Fibroblast of skin of left quadriceps (primary cell): ENCODE results near the gene PSMA7.
"Not testable (repeated sequence)": the region's sequence is repeated elsewhere in the genome, so short reads cannot be mapped to it uniquely, and the experiment has no call there.

ENCODE experiments used
- DNase-seq, 2 experiments: peaks; one replicate each; pipeline ENCODE4 v3.0.0-alpha.2; 2013; ENCODE audit warnings: low read depth in 2 of 2

Gene PSMA7

DNA sequence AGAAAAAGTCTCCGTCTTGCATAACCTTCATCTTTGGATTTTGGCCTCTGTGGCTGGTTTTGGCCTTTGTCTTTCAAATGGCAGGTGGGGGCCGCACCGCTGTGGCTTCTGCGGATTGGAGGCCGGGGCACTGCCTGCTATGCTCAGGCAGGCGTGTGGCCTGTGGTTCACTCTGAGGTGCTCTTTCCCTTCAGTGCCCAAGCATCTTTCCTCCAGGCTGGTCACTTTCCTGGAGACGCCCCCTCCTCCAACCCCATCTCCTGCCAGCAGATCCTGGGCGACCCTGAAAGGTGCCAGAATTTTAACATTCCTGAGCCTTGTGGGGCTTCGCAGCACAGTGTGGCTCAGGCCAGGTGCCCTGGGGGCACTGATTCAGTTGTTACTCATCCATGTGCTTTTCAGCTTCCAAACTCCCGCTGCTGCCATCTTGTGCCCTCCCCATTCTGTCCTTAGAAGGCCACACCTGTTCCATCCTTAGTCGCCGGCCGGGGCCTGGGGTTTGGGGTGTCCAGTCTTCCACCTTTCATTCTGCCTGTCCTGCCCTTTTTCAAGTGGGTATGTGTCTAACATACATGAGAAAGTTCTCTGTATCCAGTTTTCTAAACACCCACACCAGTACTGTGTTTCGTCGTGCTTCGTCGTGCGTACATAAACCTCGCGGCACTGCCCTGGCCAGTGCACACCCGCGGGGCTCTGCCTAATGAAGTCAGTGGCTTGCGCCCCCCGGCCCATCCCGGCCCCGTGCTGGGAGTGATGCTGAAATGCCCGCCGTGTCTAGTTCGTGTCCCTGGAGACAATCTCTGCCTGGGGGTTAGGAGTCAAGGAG lies 12.4 kb upstream of the PSMA7 start:
- DNase-seq: no peak

DNA sequence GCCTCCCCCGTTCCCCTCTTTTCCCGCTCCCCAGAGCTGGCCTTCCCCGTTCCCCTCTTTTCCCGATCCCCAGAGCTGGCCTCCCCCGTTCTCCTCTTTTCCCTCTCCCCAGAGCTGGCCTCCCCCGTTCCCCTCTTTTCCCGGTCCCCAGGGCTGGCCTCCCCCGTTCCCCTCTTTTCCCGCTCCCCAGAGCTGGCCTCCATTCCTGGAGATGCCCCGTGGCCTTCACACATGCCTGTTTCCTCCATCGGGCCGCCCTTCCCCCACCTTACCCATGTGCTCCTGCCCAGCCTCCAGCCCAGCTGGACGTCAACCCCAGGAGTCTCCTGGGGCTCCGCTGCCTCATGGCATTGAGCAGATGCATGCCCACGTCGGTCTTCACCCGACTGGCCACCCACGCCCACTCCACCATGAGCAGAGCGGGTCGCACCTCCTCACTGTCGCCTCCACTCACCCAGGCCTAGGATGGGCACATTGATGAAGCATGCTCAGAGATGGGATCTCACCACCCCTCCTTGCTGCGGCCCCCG lies 8.7 kb upstream of the PSMA7 start:
- DNase-seq: no peak

GRCh38 chr20:62151225-62151624 lies 8.0 kb upstream of the PSMA7 start:
- DNase-seq: no peak

- no peak for DNase-seq
These were observed 7.0 kb upstream of the PSMA7 start for GRCh38 chr20:62150310-62150575.

GRCh38 chr20:62149532-62150309 lies 6.5 kb upstream of the PSMA7 start:
- no peak for DNase-seq

- no peak for DNase-seq
These were observed 5.7 kb upstream of the PSMA7 start for GRCh38 chr20:62148908-62149314.

DNA sequence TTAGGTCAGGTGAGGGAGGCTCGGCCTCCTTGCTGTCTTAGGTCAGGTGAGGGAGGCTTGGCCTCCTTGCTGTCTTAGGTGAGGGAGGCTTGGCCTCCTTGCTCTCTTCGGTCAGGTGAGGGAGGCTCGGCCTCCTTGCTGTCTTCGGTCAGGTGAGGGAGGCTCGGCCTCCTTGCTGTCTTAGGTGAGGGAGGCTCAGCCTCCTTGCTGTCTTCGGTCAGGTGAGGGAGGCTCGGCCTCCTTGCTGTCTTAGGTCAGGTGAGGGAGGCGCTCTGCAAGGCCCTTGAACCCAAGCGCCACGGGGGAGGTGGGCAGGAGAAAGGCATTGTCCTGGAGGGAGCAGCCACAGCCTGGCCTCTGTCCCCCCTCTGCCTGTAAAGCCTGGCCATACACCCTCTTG lies 5.2 kb upstream of the PSMA7 start:
- DNase-seq: not testable (repeated sequence)

DNA sequence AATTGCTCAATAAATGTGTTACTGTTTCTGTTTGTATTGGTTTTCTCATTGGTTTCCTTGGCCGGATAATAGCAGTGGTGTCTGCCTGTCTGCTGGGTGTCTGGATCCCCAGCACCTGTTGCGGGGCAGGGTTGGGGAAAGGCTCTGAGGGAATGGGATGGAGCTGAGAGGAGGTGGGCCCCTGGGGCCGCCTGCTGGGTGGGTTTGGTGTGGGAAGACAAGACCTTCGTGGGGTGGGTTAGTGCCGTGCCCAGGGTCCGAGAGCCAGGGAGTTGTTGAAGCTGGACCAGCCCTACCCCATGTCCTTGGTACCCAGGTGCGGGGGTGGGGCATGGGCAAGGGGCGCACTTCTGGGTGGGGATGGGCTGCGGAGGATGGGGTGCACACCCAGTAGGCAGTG lies 4.3 kb upstream of the PSMA7 start:
- DNase-seq: no peak

DNA sequence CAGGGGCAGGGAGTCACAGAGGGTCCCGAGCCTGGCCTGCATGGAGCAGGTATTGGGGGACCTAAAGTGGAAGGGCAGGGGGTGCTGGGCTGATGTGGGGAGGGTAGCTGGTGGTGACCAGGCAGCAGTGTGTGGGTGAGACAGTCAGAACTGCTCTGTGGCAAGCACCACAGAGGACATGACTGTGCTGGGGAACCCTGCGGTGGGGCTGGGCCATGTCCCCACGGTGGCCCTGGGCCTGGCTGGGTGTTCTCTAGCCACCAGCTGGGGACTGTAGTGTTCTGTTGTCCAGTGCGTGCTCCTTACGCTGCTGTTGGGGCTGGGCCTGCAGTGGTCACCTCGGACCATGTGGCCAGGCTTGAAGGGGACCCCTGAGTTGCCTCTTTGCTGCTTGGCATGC lies 3.9 kb upstream of the PSMA7 start:
- DNase-seq: no peak

DNA sequence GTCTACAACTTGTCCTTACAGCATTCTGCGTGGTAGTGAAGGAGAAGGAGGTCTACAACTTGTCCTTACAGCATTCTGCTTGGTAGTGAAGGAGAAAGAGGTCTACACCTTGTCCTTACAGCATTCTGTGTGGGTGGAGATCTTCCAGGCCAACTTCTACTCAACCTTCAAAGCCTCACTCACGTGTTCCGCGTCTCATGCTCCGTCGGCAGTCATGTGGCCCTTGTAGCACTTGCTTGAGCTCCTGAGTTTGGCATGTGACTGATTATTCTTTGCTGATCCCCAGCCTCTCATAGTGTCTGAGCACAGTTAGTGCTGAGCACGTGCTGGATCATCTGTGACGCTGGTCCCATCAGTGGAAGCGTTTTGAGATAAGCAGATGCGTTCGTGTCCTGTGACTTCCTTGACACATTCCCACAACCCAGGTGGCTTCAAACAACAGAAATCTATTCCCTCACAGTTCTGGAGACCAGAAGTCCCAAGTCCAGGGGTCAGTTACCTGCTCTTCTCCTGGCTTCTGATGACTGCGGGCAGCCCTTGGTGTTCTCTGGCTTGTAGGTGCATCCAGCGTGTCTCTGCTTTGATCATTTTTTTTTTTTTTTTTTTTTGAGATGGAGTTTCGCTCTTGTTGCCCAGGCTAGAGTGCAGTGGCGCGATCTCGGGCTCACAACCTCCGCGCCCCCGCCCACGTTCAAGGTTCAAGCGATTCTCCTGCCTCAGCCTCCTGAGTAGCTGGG lies 3.0 kb upstream of the PSMA7 start:
- DNase-seq: no peak

DNA sequence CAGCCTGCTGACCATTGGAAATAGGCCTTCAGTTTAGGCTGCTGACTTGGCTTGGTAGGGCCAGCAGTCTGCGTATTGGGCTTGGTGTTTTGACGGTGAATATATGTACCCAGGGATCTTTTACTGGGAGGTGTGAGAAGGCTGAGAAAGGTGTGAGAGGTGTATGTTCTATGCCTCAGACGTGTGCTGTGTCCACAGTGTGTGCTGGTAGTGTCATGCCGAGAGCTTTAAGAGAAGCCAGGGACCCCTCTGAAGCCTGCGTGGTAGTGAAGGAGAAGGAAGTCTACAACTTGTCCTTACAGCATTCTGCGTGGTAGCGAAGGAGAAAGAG lies 2.5 kb upstream of the PSMA7 start:
- no peak for DNase-seq

DNA sequence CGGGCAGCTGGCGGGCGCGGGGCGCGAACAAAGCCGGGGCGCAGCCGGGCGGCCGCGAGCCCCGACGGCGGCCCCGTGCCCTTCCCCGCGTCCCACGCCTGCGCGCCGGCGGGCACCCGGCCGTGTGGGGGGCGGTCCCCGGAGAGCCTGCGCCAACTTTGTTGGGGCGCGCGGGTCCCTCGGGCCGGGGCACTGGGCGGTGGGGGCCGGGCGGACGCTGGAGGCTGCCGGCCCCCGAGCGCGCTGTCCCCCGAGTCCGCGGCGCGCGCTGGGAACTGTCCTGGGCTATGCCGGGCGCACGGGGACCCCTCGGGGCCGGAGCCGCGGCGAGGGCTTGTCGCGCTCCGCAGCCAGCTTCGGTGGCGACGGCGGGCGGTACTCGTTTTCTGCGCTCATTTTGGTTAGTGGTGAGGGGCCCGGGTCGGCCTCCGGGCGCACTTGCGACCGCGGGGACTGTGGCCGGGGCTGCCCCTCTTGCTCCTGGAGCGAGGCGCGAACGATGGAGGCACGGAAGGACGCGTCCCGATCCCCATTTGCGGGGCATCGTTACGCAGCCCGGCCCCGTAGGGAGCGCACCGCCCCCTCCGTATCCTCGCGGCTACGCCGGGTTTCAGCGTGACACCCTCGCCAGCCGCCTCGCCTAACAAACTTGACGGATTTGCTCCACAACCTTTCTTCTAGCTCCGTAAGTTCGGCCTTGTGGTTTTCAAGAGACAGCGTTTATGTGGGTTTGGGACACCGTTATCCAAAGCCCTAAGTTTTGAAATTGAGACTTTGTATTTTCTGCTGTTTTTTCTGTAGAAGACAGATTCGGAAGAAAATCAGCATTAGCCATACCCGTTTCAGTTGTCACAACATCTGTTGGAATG lies 997 bp upstream of the PSMA7 start:
- no peak for DNase-seq

- no peak for DNase-seq
These were observed 728 bp downstream of the PSMA7 start for GRCh38 chr20:62142252-62143080.

GRCh38 chr20:62141397-62142251 lies 1.6 kb downstream of the PSMA7 start:
- DNase-seq: no peak

- DNase-seq: no peak
These were observed 2.2 kb downstream of the PSMA7 start for GRCh38 chr20:62141043-62141396.

DNA sequence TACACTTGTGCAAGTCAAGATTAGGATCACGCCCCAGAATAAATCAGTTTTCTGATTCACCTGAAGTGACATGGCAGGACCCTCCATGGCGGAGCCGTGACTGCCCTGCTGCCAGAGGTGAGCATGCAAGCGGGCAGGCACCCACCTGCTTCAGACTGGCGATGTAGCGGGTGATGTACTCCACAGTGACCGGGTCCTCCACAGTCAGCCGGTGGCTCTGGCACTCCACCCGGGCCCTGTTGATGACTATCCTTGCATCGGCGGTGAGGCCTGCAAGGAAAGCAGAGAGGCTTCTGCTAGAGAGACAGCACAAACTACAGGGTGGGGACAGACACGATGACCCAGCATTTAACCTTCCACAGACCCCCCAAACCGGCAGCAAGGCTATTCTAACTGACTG lies 3.6 kb downstream of the PSMA7 start:
- no peak for DNase-seq

GRCh38 chr20:62138912-62139311 lies 4.3 kb downstream of the PSMA7 start:
- no peak for DNase-seq

DNA sequence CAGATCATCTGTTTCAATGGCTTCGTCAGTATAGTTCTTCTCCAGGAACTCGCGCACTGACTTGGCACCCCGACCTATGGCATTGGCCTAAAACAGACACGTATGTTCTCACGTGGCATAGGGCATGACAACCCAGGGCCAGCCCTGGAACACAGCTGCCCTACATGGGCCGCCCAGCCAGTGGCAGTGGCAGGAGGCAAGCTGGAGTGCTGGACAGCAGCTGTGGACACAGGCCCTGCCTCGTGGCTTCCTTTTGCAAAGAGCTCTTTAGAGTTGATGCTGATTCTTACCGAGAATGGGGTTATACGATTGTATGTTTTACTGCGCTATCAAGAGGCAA lies 5.0 kb downstream of the PSMA7 start:
- no peak for DNase-seq

DNA sequence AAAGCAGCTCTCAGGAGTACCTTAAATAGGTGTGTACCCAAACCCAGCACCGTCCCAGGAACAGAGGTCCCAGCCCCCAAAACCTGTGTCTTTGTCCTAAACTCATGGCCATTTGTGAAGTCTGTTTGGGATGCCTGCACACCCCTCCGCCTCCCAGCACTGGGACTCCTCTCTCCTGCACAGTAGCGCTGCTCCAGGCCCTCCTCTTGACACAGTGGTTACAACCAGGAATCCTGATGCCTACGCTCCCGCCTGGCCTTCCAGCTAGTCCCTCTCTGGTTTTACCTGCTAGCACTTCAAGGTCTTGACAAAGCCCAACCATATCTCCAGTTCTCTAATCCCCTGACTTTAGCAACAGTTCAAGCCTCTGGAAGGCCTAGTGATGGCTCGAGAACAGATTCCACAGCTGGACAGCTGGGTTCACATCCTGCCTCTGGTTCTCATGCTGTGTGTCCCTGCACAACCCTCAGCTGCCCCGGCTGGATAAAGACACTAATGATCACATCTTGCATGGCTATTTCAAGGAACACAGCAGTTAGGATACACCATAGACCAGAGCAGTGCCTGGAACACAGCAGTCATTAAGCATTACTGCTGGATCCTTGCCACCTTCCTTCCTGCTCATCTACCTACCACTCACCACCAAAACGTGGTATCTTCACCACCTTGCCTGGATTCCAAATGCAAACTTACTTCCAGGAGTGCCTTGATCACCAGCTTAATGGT lies 5.6 kb downstream of the PSMA7 start:
- DNase-seq: no peak

- no peak for DNase-seq
These were observed 6.2 kb downstream of the PSMA7 start for GRCh38 chr20:62137092-62137384.
